HG02642 (cell line): Measurements from ENCODE around the gene WSB1.
"Not testable (repeated sequence)": the region's sequence is repeated elsewhere in the genome, so short reads cannot be mapped to it uniquely, and the experiment has no call there.

Experiments
- ATAC-seq: cut with Tn5 transposase; IDR thresholded peaks from one replicate; pipeline ENCODE4 v1.9.1; 2021; ENCODE audit warnings: mild to moderate bottlenecking; ENCODE audit not compliant: unreplicated experiment, poor library complexity

The WSB1 gene

GRCh38 chr17:27313301-27313700 lies 19.4 kb downstream of the WSB1 start:
- ATAC-seq, result no peak

GRCh38 chr17:27315322-27315721 lies 21.4 kb downstream of the WSB1 start:
- ATAC-seq, result no peak

- ATAC-seq, result no peak
These were observed 22.0 kb downstream of the WSB1 start for GRCh38 chr17:27315796-27316465.

GRCh38 chr17:27318228-27318627 lies 24.3 kb downstream of the WSB1 start:
- no peak for ATAC-seq

- ATAC-seq, result no peak
These were observed 24.7 kb downstream of the WSB1 start for GRCh38 chr17:27318633-27319032.

- ATAC-seq, result no peak
These were observed 25.8 kb downstream of the WSB1 start for GRCh38 chr17:27319541-27320221.

- no peak for ATAC-seq
These were observed 26.3 kb downstream of the WSB1 start for GRCh38 chr17:27320222-27320560.

GRCh38 chr17:27321372-27321771 lies 27.5 kb downstream of the WSB1 start:
- no peak for ATAC-seq

GRCh38 chr17:27322026-27322425 lies 28.1 kb downstream of the WSB1 start:
- ATAC-seq, result no peak

GRCh38 chr17:27322690-27323508 lies 29.0 kb downstream of the WSB1 start:
- no peak for ATAC-seq

GRCh38 chr17:27323538-27324215 lies 29.8 kb downstream of the WSB1 start:
- ATAC-seq, result no peak

- no peak for ATAC-seq
These were observed 30.9 kb downstream of the WSB1 start for GRCh38 chr17:27324771-27325339.

GRCh38 chr17:27326051-27326450 lies 32.1 kb downstream of the WSB1 start:
- no peak for ATAC-seq

GRCh38 chr17:27326585-27326984 lies 32.7 kb downstream of the WSB1 start:
- ATAC-seq, result no peak

- no peak for ATAC-seq
These were observed 33.5 kb downstream of the WSB1 start for GRCh38 chr17:27327397-27327796.

- no peak for ATAC-seq
These were observed 34.0 kb downstream of the WSB1 start for GRCh38 chr17:27327871-27328270.

GRCh38 chr17:27328686-27329085 lies 34.8 kb downstream of the WSB1 start:
- not testable (repeated sequence) for ATAC-seq

GRCh38 chr17:27329146-27329805 lies 35.4 kb downstream of the WSB1 start:
- ATAC-seq, result no peak

GRCh38 chr17:27332047-27332393 lies 38.1 kb downstream of the WSB1 start:
- no peak for ATAC-seq
